Choroid plexus epithelial cell (primary cell): ENCODE data around the gene C12orf57.

Source experiments
- DNase-seq: peaks from one replicate; pipeline ENCODE4 v3.0.0-alpha.2; 2010; ENCODE audit warnings: low read depth
- H3K4me3 ChIP-seq: 2 replicates; pipeline ENCODE4 v1.5.1; 2011; ENCODE audit warnings: low read depth, mild to moderate bottlenecking, control low read depth, low read length, moderate library complexity
- TF ChIP-seq, protein P1 (sequence below): conservative IDR thresholded peaks from 2 replicates; pipeline ENCODE4 v1.5.1; 2011; ENCODE audit warnings: low read depth, mild to moderate bottlenecking, control low read depth, inconsistent platforms, low read length, moderate library complexity

C12orf57 gene

DNA sequence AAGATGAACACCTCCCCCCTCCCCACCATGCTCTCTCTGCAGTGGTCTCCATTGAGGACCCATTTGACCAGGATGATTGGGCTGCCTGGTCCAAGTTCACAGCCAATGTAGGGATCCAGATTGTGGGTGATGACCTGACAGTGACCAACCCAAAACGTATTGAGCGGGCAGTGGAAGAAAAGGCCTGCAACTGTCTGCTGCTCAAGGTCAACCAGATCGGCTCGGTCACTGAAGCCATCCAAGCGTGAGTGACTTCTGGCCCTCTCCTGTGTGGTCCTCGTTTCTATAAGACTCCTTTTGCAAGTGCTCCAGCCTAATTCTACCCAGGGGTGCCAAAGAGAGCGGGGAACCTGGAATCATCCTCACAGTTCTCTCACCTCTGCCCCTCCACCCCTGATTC, 22.3 kb upstream of the C12orf57 start:
- no peak for DNase-seq
- H3K4me3 ChIP-seq, result no peak overlapping the region
- TF ChIP-seq, protein P1, sequence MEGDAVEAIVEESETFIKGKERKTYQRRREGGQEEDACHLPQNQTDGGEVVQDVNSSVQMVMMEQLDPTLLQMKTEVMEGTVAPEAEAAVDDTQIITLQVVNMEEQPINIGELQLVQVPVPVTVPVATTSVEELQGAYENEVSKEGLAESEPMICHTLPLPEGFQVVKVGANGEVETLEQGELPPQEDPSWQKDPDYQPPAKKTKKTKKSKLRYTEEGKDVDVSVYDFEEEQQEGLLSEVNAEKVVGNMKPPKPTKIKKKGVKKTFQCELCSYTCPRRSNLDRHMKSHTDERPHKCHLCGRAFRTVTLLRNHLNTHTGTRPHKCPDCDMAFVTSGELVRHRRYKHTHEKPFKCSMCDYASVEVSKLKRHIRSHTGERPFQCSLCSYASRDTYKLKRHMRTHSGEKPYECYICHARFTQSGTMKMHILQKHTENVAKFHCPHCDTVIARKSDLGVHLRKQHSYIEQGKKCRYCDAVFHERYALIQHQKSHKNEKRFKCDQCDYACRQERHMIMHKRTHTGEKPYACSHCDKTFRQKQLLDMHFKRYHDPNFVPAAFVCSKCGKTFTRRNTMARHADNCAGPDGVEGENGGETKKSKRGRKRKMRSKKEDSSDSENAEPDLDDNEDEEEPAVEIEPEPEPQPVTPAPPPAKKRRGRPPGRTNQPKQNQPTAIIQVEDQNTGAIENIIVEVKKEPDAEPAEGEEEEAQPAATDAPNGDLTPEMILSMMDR, result no peak

DNA sequence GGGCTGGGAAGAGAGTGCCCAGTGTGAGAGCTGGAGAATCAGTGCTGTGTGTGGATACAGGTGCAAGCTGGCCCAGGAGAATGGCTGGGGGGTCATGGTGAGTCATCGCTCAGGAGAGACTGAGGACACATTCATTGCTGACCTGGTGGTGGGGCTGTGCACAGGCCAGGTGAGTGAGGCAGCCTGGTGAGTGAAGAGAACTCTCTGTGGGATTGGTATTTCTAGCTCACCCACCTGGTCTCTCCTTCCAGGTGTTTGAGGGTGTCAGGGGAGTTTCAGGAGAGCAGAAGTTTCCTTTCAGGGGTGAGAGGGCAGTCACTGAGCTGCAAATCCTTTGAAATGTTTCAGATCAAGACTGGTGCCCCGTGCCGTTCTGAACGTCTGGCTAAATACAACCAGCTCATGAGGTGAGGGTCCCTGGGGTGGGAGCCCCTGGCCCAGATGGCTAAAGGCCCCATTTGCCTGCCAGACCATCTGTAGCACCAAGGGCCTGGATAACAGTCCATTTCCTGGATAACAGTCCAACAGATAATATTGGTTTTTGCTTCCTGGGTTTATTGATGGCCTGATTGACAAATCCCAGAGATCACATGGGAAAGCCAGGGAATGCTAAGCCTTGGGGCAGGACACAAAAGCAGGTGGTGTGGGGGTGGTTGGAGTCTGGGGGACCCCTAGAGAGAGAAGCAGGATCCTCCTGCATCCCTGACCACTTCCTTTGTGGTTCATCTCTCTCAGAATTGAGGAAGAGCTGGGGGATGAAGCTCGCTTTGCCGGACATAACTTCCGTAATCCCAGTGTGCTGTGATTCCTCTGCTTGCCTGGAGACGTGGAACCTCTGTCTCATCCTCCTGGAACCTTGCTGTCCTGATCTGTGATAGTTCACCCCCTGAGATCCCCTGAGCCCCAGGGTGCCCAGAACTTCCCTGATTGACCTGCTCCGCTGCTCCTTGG, 21.6 kb upstream of the C12orf57 start:
- no peak for DNase-seq
- no peak overlapping the region for H3K4me3 ChIP-seq
- TF ChIP-seq, protein P1, result no peak

DNA sequence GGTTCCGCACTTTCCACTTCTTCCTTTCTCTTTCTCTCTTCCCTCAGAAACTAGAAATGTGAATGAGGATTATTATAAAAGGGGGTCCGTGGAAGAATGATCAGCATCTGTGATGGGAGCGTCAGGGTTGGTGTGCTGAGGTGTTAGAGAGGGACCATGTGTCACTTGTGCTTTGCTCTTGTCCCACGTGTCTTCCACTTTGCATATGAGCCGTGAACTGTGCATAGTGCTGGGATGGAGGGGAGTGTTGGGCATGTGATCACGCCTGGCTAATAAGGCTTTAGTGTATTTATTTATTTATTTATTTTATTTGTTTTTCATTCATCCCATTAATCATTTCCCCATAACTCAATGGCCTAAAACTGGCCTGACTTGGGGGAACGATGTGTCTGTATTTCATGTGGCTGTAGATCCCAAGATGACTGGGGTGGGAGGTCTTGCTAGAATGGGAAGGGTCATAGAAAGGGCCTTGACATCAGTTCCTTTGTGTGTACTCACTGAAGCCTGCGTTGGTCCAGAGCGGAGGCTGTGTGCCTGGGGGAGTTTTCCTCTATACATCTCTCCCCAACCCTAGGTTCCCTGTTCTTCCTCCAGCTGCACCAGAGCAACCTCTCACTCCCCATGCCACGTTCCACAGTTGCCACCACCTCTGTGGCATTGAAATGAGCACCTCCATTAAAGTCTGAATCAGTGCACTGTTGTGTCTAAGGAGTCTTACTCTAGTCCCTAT, 20.7 kb upstream of the C12orf57 start:
- no peak for DNase-seq
- TF ChIP-seq, protein P1, result no peak
- no peak overlapping the region for H3K4me3 ChIP-seq

DNA sequence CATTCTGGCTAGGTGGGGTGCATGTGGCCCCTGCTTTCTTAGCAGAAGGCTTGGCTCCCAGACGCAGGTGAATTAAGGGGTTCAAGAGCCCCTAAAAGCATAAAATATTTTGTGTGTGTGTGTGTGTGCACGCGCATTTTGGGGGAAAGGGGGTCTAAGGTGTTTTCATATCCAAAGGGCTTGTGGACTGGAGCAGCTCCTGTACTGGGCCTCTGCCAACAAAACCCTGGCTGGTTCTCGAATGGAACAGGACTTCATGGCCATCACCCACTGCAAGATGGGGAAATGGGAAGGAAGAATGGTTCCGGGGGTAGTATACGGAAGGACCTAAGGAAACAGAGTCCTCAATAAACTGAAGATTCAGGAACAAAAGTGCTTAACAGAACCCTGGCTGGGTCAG, 20.0 kb upstream of the C12orf57 start:
- no peak overlapping the region for H3K4me3 ChIP-seq
- TF ChIP-seq, protein P1, result no peak
- no peak for DNase-seq

DNA sequence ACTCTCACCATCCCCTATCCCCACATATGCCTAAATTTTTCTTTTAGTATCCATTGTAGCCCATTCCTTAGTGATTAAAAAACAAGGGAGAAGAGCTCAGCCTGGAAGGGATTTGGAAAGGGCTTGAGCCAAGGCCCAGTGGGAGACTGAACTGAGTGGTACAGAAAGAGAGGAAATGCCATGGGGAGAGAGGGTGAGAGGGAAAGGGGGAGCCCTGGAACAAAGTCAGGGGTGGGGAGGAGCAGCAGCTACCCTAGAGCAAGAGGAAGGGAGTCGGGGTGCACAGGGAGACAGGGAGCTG, 18.6 kb upstream of the C12orf57 start:
- TF ChIP-seq, protein P1, result no peak
- peak; percentile 44 for DNase-seq
- H3K4me3 ChIP-seq, result no peak overlapping the region

DNA sequence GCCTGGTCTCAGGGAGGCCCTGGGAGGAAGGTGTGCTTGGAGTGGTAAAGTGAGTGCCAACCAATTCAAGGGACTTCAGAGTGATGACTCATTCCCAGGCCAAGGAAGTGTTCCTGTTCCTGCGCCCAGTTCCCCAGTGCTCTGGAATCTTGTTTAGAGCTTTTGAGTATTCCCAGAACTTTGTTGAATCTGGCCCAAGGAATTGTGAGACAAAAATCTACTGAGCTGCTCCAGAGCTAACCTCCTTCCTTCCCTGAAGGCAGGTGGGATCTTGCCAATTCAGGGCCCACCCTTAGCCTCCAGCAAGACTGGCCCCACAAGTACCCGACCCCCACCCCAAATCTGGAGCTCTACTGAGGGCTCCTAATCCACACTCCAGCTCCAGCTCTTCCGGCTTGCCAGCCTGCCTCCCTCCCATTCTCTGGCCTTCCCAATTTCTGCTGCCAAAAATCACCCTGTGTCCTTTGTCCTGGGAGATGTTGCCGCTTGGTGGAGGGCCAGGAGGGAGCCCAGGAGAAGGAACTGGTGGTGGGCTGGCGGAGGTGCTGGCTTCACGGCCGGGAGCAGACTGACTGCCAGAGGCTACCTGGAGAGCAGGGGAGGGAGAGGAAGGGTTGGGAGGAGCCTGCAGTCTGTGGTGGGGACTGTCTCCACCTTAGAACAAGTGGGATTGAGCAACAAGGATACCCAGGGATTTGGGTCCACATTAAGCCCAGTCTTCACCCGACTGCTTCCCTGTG, 18.1 kb upstream of the C12orf57 start:
- peak; percentile 63 for DNase-seq
- TF ChIP-seq, protein P1, result no peak
- H3K4me3 ChIP-seq, result peak overlapping the region; percentile 42
